GM21619 (cell line): ENCODE results near the gene APAF1.
"Not testable (repeated sequence)": the region's sequence is repeated elsewhere in the genome, so short reads cannot be mapped to it uniquely, and the experiment has no call there.

Source experiments
- ATAC-seq: cut with Tn5 transposase; IDR thresholded peaks from one replicate; pipeline ENCODE4 v1.9.1; 2021; ENCODE audit not compliant: unreplicated experiment

The APAF1 gene

GRCh38 chr12:98644712-98645571, at the start of gene APAF1, which contains the start of gene IKBIP:
TSS of gene APAF1 (plus strand) at chr12:98645290. CDS start at chr12:98648360, 3,070 bp downstream.
TSS of gene IKBIP (minus strand) at chr12:98644788. CDS start at chr12:98644701, 87 bp downstream.
- peak; percentile 84 for ATAC-seq

- not testable (repeated sequence) for ATAC-seq
Observed at GRCh38 chr12:98597313-98597712, 47.8 kb upstream of the APAF1 start.

GRCh38 chr12:98601924-98602323, 43.2 kb upstream of the APAF1 start:
- no peak for ATAC-seq

- ATAC-seq = no peak
Observed at GRCh38 chr12:98606359-98606988, 38.6 kb upstream of the APAF1 start.

GRCh38 chr12:98610596-98610995, 34.5 kb upstream of the APAF1 start:
- no peak for ATAC-seq

- ATAC-seq = peak; percentile 90
Observed at GRCh38 chr12:98612696-98613334, 32.3 kb upstream of the APAF1 start.

- no peak for ATAC-seq
Observed at GRCh38 chr12:98618952-98619351, 26.1 kb upstream of the APAF1 start.

- ATAC-seq = peak; percentile 87
Observed at GRCh38 chr12:98635657-98636323, 9.3 kb upstream of the APAF1 start.

GRCh38 chr12:98637068-98637467, 8.0 kb upstream of the APAF1 start:
- ATAC-seq = no peak

- ATAC-seq = no peak
Observed at GRCh38 chr12:98638009-98638408, 7.1 kb upstream of the APAF1 start.

GRCh38 chr12:98639491-98639890, 5.6 kb upstream of the APAF1 start:
- no peak for ATAC-seq

- ATAC-seq = not testable (repeated sequence)
Observed at GRCh38 chr12:98642801-98643200, 2.3 kb upstream of the APAF1 start.

GRCh38 chr12:98644433-98644711, 718 bp upstream of the APAF1 start:
- peak; percentile 20 for ATAC-seq

GRCh38 chr12:98645572-98646067, 530 bp downstream of the APAF1 start:
- peak; percentile 3 for ATAC-seq

- no peak for ATAC-seq
Observed at GRCh38 chr12:98646294-98647090, 1.4 kb downstream of the APAF1 start.

GRCh38 chr12:98651328-98651727, 6.2 kb downstream of the APAF1 start:
- ATAC-seq = no peak

- ATAC-seq = no peak
Observed at GRCh38 chr12:98653866-98654493, 8.9 kb downstream of the APAF1 start.

GRCh38 chr12:98656289-98657101, 11.4 kb downstream of the APAF1 start:
- peak; percentile 59 for ATAC-seq

- ATAC-seq = no peak
Observed at GRCh38 chr12:98660521-98660920, 15.4 kb downstream of the APAF1 start.
